Esophagus (tissue), 2 donors: ENCODE measurements around the gene CHRM3. TPM values are rescaled to one million over a fixed set of nuclear protein-coding genes. Genes with fewer than 3 reads are reported as not detected.
"Not testable (repeated sequence)": the region's sequence is repeated elsewhere in the genome, so short reads cannot be mapped to it uniquely, and the experiment has no call there.

ENCODE experiments used
- H3K27ac ChIP-seq, 2 donors: one replicate each; pipeline ENCODE4 v1.5.1; 2013; ENCODE audit warnings: low read depth in 2 of 2, mild to moderate bottlenecking in 2 of 2, inconsistent platforms in 1 of 2, low read length in 1 of 2, moderate library complexity in 1 of 2
- H3K27me3 ChIP-seq, 2 donors: one replicate each; pipeline ENCODE4 v1.6.1; 2013; ENCODE audit warnings: low read length in 2 of 2, control low read depth in 1 of 2, mild to moderate bottlenecking in 1 of 2; ENCODE audit not compliant: insufficient read depth in 2 of 2, control insufficient read depth in 1 of 2
- H3K36me3 ChIP-seq, 2 donors: one replicate each; pipeline ENCODE4 v1.6.1; 2013; ENCODE audit warnings: low read length in 1 of 2; ENCODE audit not compliant: control insufficient read depth in 2 of 2, insufficient read depth in 2 of 2
- H3K4me1 ChIP-seq, 2 donors: one replicate each; pipeline ENCODE4 v1.6.1; 2013; ENCODE audit warnings: low read length in 1 of 2; ENCODE audit not compliant: control insufficient read depth in 2 of 2, insufficient read depth in 2 of 2
- H3K4me3 ChIP-seq, 2 donors: one replicate each; pipeline ENCODE4 v1.5.1; 2013; ENCODE audit warnings: low read length in 2 of 2, mild to moderate bottlenecking in 2 of 2, low read depth in 1 of 2, moderate library complexity in 1 of 2
- H3K9me3 ChIP-seq, 2 donors: one replicate each; pipeline ENCODE4 v1.6.1; 2013; ENCODE audit warnings: mild to moderate bottlenecking in 2 of 2, low read depth in 1 of 2, low read length in 1 of 2, moderate library complexity in 1 of 2; ENCODE audit not compliant: control insufficient read depth in 2 of 2, insufficient read depth in 1 of 2
- WGBS, 2 donors: extraction: QIAGEN DNeasy Blood & Tissue Kit; methylation state at CpG; one replicate each; pipeline ENCODE4 v1.1.7; 2013; 5-methylcytosine and 5-hydroxymethylcytosine counted together
- polyA plus RNA-seq, 2 donors: library from polyadenylated mRNA; stranded (reverse); fragments of 200-250 nt; gene quantifications; one replicate each; pipeline ENCODE4 v1.2.3, GENCODE V29; 2013
- donor health status: healthy with polysubstance abuse.
- donor health status: Bipolar disorder and iron deficiency.

The CHRM3 gene
- polyA plus RNA-seq, 2 donors, result 0.71 to 1.7 TPM

DNA sequence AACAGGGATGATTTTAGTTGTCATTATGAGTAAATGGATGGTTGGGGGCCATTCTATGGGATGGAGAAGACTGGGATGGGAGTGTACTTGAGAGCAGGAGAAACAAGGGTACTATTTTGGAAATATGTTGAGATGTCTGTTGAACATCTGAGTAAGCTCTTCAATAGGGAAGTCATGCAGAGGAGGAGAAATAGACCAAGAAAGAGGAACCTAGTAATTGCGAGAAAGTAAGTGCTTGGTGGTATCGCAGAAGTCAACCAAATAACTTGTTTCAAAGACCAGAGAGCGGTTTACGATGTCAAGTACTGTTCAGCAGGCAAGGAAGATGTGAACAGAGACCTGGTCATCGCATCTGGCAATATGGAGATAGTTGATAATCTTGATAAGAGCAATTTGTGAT lies 22.4 kb upstream of the CHRM3 start:
- Histone ChIP-seq H3K4me1 (no peaks in the 10 kb centered on the region), H3K27ac (no peak overlapping the region), H3K9me3 (no peaks in the 10 kb centered on the region), H3K4me3 (no peak overlapping the region), H3K36me3 (no peaks in the 10 kb centered on the region), H3K27me3 (no peaks in the 10 kb centered on the region)
- 86 to 88% methylated on average over 5 of the region's 5 CpGs for WGBS, 2 donors

DNA sequence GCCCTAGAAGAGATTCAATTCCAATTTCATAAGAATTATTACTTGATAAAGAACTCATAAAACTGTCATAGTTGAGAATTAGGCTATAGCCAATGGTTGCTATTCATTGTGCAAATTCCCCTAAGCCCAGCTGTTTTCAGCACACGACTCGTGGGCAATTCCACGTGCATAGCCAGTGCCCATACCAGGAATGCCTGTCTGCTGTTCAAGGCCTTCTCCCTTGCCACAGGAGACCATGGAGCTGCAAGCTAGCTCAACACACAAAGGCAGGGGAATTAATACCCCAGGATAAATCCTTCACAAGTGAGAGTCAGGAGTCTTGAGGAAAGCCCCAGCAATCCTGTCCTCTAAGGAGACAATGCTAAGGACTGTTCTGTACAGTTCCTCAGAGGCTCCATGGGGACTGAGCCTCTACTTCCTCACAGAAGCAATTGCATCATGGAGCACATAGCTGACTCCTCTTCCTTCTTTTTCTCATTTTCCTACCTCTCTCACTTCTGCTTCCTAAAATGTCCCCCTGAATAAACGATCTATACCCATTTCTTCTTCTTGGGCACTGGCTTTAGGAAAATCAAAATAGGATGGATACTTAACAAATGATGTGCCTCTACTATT lies 19.1 kb upstream of the CHRM3 start:
- Histone ChIP-seq H3K27me3 (no peaks in the 10 kb centered on the region), H3K4me3 (no peak overlapping the region), H3K36me3 (no peaks in the 10 kb centered on the region), H3K9me3 (no peaks in the 10 kb centered on the region), H3K4me1 (no peaks in the 10 kb centered on the region), H3K27ac (no peak overlapping the region)
- WGBS, 2 donors, result 72 to 81% methylated on average over 4 of the region's 4 CpGs

DNA sequence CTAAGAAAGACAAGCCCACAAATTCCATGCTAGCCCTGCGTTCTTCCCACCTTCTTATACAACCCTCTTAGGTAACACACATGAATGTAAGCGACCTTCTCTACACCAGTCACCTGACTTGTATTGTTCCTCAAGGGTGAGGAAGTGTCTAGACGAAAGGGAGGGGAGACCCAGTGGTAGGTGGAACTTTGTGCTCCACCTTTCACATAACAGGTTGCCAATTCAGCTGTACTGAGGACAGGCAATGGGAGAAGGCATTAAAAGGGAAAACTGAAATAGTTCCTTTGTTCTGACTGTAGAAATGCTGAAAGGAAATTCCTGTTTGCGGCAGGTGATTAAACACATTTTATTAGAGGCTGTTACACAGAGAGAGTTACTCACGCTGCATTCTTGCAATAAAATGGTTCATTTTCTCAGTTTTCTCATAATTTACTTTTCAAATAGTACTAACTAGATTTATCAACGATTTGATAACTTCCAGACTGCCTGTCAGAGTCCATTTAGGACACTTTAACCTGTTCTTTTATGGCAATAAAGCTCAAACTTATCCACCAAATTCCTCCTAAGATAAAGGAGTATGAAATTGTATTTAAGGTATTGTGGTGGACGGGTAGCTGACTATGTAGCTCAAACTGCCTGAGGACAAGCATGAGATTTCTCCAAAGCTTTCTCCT lies 17.8 kb upstream of the CHRM3 start:
- no peaks in the 10 kb centered on the region for H3K9me3 ChIP-seq
- no peak overlapping the region for H3K4me3 ChIP-seq
- H3K27me3 ChIP-seq, result no peaks in the 10 kb centered on the region
- WGBS, 2 donors, result 60 to 74% methylated on average over 7 of the region's 7 CpGs
- no peaks in the 10 kb centered on the region for H3K4me1 ChIP-seq
- no peak overlapping the region for H3K27ac ChIP-seq
- H3K36me3 ChIP-seq, result no peaks in the 10 kb centered on the region

DNA sequence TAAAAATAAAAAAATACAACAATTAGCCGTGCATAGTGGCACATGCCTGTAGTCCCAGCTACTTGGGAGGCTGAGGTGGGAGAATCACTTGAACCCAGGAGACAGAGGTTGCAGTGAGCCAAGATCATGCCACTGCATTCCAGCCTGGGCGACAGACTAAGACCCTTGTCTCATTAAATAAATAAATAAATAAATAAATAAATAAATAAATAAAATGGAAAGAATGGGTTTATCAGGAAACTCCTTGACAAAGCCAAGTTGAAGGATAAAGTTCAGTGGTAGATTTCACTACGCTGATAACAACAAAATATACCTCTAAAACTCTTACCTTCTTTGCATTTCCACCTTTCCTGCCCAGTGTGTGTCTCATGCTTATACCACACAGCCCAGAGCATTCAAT lies 15.5 kb upstream of the CHRM3 start:
- not testable (repeated sequence) for H3K9me3 ChIP-seq, H3K4me3 ChIP-seq, H3K36me3 ChIP-seq, H3K27me3 ChIP-seq, H3K4me1 ChIP-seq, H3K27ac ChIP-seq
- WGBS, 2 donors, result 58 to 59% methylated on average over 3 of the region's 3 CpGs

DNA sequence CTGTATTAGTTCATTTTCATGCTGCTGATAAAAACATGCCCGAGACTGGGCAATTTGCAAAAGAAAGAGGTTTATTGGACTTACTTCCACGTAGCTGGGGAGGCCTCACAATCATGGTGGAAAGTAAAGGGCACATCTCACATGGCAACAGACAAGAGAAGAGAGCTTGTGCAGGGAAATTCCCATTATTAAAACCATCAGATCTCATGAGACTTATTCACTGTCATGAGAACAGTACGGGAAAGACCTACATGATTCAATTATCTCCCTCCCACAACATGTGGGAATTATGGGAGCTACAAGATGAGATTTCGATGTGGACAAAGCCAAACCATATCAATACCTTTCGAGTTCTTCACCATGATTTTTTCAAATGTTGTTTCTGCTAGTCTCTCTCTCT lies 3.7 kb upstream of the CHRM3 start:
- WGBS, 2 donors, result 87 to 88% methylated on average over 5 of the region's 5 CpGs
- no peaks in the 10 kb centered on the region for H3K9me3 ChIP-seq

DNA sequence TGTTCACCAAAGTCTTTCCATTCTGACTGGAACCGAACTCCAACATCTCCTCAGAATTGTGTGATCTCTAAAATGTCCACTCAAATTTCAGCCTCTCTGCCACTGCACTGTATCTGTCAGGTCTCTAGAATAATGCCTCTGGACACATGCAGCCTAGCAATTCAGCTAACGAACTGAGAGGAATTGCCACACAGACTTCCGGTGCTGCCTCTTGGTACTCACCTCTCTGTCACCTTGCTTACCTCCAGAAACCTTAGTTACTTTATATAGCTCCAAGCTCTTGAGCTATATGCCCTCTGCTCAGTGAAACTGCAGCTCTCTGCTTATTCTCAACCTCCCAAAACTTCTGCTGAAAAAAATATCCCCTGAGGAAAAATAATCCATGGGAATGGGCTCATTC lies 2.7 kb upstream of the CHRM3 start:
- Histone ChIP-seq H3K27me3 (peaks cover 5 to 6% of the 10 kb centered on the region in 2 donors), H3K36me3 (no peaks in the 10 kb centered on the region), H3K9me3 (no peaks in the 10 kb centered on the region), H3K27ac (no peak overlapping the region), H3K4me1 (peaks cover 4 to 7% of the 10 kb centered on the region in 2 donors), H3K4me3 (no peak overlapping the region)
- 85 to 89% methylated on average over 3 of the region's 3 CpGs for WGBS, 2 donors

More for the DNA sequence above, 3.7 kb upstream of the CHRM3 start:
- H3K27ac ChIP-seq, result no peak overlapping the region
- H3K36me3 ChIP-seq, result no peaks in the 10 kb centered on the region
- H3K27me3 ChIP-seq, result peaks cover 0 to 5% of the 10 kb centered on the region in 2 donors
- no peak overlapping the region for H3K4me3 ChIP-seq
- peaks cover 4 to 7% of the 10 kb centered on the region in 2 donors for H3K4me1 ChIP-seq

DNA sequence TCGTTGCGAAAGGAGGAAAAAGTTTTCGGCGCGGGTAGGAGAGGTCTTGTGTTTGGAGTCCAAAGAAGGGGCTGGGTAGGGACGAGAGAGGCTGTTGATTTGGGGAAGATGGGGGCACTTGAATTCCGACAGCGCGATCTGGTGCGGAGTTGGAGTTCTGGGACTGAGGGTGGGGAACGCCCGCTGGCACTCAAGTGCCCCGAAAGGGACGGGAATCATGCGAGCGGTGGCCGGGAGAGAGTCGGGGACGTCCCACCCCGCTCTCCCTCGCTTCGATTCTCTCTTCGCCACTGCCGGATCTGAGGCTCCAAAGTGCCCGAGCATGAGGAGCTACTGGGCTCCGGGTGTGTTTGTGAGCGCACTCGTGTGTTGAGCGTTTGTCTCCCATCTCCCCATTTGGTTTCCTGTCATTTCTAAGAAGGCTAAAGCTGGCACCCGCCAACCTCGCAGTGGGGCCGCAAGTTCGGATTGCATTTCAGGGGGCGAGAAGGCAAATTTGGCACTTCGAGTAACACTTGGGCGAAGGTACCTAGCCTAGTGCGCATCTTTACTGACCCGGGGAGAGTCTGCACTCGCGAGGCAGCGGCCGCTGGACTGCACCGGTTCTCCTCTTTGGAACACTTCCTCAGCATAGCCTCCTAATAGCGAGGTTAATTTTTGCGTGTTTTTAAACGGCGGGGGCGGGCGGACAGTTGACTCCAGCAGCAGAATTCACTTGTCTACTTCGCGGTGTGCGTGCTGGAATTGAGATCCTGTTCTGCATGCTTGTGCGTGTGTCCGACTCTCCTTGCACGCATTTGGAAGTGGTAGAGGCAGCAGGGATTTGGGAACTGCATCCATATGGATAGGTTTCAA lies 1.2 kb downstream of the CHRM3 start:
- WGBS, 2 donors, result 2% methylated on average over 55 of the region's 55 CpGs
- H3K27me3 ChIP-seq, result peaks cover 5 to 6% of the 10 kb centered on the region in 2 donors

DNA sequence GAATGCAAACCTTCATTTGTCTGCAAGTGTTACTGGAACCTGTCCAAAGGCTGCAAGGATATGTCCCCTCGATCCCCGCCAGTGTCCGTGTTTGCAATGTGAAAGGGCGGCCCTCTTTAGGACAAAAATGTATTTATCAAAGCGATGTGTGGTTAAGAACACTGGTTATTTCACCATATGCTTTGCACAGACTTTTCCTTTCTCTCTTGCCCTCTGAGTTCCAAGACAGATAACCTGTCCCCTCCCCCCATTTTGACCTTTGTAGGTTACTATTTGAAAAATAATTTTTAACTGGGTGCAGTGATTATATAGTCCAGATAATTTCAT lies 1.8 kb downstream of the CHRM3 start:
- peaks cover 5 to 6% of the 10 kb centered on the region in 2 donors for H3K27me3 ChIP-seq
- H3K4me1 ChIP-seq, result peaks cover 4 to 7% of the 10 kb centered on the region in 2 donors
- H3K9me3 ChIP-seq, result no peaks in the 10 kb centered on the region
- H3K36me3 ChIP-seq, result no peaks in the 10 kb centered on the region
- 23 to 32% methylated on average over 5 of the region's 5 CpGs for WGBS, 2 donors
- peak overlapping the region; percentile 57 to 58 for H3K4me3 ChIP-seq
- H3K27ac ChIP-seq, result no peak overlapping the region

More for the DNA sequence above, 1.2 kb downstream of the CHRM3 start:
- Histone ChIP-seq H3K9me3 (no peaks in the 10 kb centered on the region), H3K27ac (peak overlapping the region; percentile 62 to 64), H3K36me3 (no peaks in the 10 kb centered on the region), H3K4me3 (peak overlapping the region; percentile 57 to 58), H3K4me1 (peaks cover 4 to 7% of the 10 kb centered on the region in 2 donors)

DNA sequence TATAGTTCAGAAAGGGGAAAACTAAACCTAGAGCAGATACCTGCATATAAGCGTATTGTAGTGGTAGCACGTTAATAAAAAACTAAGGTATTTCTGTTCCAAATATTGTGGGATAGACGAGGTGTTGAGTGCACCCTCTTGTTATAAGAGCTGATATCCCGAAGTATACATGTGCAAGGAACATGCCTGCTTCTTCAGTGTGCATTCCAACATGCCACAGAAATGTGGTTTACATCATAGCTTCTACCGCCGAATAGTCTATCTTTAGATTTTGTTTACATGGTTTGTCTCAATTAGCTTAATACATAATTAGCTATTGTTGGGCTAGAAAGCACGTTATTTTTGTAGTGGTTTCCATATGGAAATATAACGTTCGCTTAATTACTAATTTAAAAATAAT lies 2.2 kb downstream of the CHRM3 start:
- H3K4me3 ChIP-seq, result peak overlapping the region in 1 of 2 donors; percentile 58

More for the DNA sequence above, 2.2 kb downstream of the CHRM3 start:
- Histone ChIP-seq H3K4me1 (peaks cover 4 to 7% of the 10 kb centered on the region in 2 donors), H3K36me3 (no peaks in the 10 kb centered on the region), H3K9me3 (no peaks in the 10 kb centered on the region), H3K27me3 (peaks cover 5 to 6% of the 10 kb centered on the region in 2 donors), H3K27ac (no peak overlapping the region)
- WGBS, 2 donors, result 53 to 68% methylated on average over 9 of the region's 9 CpGs
